GM12872 (cell line): ENCODE data around the gene CPLX1.

ENCODE experiments used
- TF ChIP-seq, protein P1 (sequence below): IDR thresholded peaks from 3 replicates; pipeline ENCODE4 v1.5.1; 2011; ENCODE audit warnings: low read depth, mild to moderate bottlenecking, low read length, moderate library complexity; ENCODE audit not compliant: insufficient read depth

The CPLX1 gene

DNA sequence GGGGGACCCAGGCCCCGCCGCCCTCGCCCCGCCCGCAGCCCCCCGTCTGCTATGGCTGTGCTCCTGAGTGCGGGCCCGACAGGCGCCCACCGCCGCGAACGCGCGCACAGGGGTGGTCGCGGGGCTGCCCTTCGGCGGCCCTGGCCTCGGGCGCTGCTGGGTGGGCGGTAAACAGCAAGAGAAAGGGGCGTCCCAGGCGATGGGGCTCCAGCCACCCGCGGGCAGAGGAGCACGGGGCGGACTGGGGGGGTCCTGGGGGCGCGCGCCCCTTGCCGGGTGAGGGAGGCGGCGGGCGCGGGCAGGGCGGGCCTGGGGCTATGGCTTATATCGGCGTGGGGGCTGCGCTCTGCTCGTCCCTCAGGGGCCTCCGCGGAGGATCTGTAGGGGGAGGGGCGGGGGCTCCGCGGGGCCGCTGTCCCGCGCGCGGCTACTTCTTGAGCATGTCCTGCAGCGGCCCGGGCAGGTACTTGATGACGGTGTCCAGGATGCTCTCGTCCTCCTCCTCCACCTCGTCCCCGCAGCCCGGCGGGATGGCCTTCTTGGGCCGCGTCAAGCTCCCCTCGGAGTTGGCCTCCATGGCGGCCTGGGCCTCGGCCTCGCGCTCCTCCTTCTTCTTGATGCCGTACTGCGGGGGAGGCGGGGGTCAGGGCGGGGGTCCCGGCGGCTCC is 39.7 kb downstream of the CPLX1 start:
- TF ChIP-seq, protein P1, sequence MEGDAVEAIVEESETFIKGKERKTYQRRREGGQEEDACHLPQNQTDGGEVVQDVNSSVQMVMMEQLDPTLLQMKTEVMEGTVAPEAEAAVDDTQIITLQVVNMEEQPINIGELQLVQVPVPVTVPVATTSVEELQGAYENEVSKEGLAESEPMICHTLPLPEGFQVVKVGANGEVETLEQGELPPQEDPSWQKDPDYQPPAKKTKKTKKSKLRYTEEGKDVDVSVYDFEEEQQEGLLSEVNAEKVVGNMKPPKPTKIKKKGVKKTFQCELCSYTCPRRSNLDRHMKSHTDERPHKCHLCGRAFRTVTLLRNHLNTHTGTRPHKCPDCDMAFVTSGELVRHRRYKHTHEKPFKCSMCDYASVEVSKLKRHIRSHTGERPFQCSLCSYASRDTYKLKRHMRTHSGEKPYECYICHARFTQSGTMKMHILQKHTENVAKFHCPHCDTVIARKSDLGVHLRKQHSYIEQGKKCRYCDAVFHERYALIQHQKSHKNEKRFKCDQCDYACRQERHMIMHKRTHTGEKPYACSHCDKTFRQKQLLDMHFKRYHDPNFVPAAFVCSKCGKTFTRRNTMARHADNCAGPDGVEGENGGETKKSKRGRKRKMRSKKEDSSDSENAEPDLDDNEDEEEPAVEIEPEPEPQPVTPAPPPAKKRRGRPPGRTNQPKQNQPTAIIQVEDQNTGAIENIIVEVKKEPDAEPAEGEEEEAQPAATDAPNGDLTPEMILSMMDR: no peak

DNA sequence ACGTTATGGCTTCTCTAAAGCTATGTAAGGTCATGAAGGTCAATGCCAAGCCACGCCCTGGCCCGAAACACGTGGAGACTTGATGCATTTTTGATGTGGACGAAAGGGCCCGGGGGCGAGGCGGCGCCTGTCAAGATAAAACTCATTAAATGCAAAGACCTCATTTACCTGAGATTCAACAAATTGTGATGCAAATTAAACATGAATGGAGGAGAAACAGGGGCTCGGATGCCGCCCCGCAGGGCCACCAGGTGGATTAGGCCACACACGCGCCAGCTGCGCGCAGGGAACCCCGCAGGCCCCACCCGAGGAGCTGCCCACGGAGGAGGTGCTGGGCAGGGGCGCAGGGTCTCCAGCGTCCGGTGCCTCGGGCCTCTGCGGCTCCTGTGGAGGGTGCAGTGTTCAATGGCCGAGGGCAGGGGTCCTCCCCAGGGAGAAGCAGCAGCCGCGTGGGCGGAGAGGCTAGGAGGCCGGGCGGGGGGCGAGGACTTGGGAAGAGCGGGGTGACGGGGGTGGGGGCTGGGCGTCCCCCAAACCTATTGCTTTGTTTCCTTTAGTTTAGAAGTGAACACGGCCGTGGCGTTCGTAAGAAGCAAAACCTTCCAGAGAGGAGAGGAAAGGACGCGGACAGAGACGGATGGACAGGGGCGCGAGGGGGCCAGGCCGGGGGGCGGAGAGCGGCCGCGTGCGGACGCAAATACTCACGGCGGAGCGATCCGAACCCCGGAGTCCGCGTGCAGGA is 40.4 kb downstream of the CPLX1 start:
- TF ChIP-seq, protein P1: no peak

DNA sequence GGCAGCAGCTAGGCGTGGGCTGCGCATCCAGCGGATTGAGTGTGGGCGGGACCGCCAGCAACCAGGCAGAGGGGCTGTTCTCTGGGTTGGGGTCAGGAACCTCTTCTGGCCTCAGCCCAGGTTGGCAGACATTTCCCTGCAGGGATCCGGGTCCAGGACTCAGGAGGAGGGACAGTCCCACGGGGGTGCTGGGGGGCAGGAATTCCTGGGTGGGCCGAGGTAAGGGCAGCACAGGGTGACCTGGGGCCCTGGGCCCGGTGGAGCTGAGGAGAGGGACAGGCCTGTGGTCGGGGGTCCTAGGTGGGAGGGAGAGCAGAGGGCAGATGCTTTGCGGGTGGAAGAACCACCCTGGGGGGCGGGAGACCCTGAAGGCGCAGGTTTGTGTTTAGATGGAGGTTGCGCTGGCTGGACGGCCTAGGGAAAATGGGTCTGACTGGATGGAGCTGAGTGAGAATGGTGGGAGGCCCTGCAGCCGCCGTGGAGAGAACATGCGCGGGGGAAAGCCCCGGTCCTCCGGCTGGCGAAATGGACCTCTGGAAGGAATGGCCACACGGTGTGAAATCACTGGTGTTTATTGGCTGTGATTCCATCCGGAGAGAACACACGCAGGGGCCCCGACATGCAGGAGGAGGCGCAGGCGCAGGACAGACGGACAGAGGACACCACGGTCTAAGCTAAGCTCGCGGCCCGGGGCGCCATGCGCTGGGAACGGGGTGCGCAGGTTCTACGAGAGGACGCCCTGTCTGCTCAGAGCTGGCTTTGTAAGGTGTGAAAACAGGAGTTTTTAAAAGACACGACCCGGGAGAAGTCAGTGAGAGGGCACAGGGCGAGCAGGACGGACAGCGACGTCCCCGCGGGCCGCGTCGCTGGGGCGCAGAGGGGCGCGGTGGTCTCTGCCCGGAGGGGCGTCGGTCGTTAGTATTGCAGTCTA is 41.3 kb downstream of the CPLX1 start:
- TF ChIP-seq, protein P1: no peak

DNA sequence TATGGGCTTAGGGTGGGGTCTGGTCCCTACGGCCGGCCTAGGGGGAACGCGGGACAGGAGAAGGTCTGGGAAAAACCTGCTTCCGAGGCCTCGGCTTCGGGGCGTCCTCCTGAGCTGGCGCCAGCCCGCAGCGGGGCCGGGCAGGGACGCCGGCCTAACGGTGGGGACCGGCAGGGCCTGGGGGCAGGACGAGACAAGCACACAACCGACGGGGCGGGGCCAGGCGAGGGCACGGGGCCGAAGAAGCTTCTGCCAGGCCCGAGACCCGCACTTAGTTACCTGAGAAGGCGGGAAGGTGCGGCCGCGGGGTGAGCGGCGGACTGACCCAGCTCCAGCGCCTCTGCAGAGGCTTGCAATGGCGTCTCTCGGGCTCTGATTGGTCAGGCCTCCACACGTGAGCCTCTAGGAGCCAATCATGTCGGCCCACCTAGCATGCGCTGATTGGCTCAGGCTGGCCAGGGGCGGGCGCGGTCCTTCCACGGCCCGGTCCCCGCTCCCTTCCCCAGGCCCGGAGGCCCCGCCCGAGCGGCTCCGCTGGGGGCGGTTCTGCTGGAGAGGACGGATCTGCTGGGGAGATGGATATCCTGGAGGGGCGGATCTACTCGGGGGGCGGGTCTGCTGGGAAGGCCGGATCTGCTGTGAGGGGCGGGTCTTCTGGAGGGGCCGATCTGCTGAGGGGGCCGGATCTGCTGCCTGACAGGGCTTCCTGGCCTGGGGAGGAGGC is 44.3 kb downstream of the CPLX1 start:
- TF ChIP-seq, protein P1: no peak

DNA sequence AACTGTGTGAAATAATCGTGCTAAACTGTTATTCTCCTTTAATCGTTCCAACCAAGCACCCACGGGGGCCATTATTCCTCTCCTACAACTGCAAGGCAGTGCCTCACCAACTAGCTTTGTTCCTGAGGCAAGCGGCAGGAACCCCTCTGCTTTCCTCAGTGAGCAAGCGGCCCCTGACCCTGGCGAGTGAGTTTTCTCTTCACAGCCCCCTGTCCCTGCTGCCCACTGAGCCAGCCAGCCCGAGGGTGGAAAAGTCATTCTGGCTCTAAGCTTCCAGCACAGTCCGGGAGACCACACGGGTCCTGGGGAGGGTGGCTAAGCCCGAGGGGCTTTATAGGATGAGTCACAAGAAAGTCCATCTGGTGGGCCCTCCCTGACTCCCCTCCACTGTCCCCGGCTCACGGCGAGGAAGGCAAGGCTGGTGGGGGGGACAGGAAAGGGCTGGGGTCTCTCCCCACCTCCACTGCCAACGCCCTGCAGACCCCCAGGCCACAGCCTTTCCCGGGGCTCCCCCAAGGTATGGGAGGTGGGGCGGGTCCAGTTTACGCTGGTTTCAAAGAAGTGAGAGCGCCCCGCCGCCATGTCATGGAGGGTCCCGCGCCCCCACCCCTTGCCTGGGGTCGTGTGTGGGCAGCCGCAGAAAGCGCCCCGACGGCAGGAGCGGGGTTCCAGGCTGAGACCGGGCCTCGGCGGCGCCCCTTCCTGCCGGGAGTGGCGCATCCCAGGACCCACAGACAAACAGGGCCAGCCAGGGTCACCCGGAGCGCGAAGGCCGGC is 45.0 kb downstream of the CPLX1 start:
- TF ChIP-seq, protein P1: no peak

DNA sequence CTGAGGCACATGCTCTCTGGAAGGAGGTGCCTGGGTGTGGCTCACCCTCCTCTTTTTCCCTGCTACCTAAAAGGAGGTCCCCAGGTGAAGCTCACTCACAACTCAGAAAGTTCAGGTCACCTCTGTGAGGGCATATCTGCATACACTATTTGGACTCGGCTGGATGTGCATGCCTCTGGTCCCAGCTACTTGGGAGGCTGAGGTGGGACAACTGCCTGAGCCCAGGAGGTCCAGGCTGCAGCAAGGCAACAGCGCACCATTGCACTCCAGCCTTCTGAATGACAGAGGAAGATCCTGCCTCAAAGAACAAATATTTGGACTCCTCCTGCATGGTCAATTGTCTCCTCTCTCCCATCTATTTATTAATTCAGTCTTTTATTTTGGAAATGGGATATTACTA is 46.4 kb downstream of the CPLX1 start:
- TF ChIP-seq, protein P1: no peak
